ENCODE data around the gene NRXN3.
A peak's percentile ranks its signal among the peaks of the same experiment; 100 is the strongest.

NRXN3 gene

GRCh38 chr14:79037593-79037992 lies 867.4 kb downstream of the NRXN3 start:
- no peak for DNase-seq

GRCh38 chr14:79040790-79041189 lies 870.6 kb downstream of the NRXN3 start:
- no peak for DNase-seq

- DNase-seq = no peak
These were observed 873.2 kb downstream of the NRXN3 start for GRCh38 chr14:79043194-79043889.

GRCh38 chr14:79044894-79045624 lies 874.9 kb downstream of the NRXN3 start:
- no peak for DNase-seq

- DNase-seq = peak; percentile 80 to 84
These were observed 880.9 kb downstream of the NRXN3 start for GRCh38 chr14:79050787-79051727.

- DNase-seq = no peak
These were observed 881.6 kb downstream of the NRXN3 start for GRCh38 chr14:79051742-79052141.

- DNase-seq = no peak
These were observed 886.7 kb downstream of the NRXN3 start for GRCh38 chr14:79056879-79057278.

GRCh38 chr14:79057333-79057732 lies 887.2 kb downstream of the NRXN3 start:
- DNase-seq = no peak

GRCh38 chr14:79062226-79062625 lies 892.1 kb downstream of the NRXN3 start:
- peak in 1 of 2 experiments; percentile 42 for DNase-seq

GRCh38 chr14:79064214-79064613 lies 894.0 kb downstream of the NRXN3 start:
- DNase-seq = no peak

GRCh38 chr14:79074510-79074909 lies 904.3 kb downstream of the NRXN3 start:
- peak; percentile 61 to 66 for DNase-seq

GRCh38 chr14:79076428-79076827 lies 906.3 kb downstream of the NRXN3 start:
- no peak for DNase-seq

- DNase-seq = peak; percentile 45 to 77
These were observed 906.9 kb downstream of the NRXN3 start for GRCh38 chr14:79077096-79077495.

- no peak for DNase-seq
These were observed 909.9 kb downstream of the NRXN3 start for GRCh38 chr14:79080040-79080439.

GRCh38 chr14:79082883-79083282 lies 912.7 kb downstream of the NRXN3 start:
- DNase-seq = no peak

GRCh38 chr14:79083356-79083755 lies 913.2 kb downstream of the NRXN3 start:
- no peak for DNase-seq

- no peak for DNase-seq
These were observed 914.7 kb downstream of the NRXN3 start for GRCh38 chr14:79084861-79085260.

GRCh38 chr14:79089576-79089975 lies 919.4 kb downstream of the NRXN3 start:
- DNase-seq = no peak

- DNase-seq = no peak
These were observed 920.5 kb downstream of the NRXN3 start for GRCh38 chr14:79090641-79091180.

- no peak for DNase-seq
These were observed 921.3 kb downstream of the NRXN3 start for GRCh38 chr14:79091381-79091963.

GRCh38 chr14:79093531-79093930 lies 923.4 kb downstream of the NRXN3 start:
- DNase-seq = no peak

GRCh38 chr14:79094951-79095350 lies 924.8 kb downstream of the NRXN3 start:
- no peak for DNase-seq

- no peak for DNase-seq
These were observed 926.6 kb downstream of the NRXN3 start for GRCh38 chr14:79096811-79097210.
